HUES48 (cell line): ENCODE measurements around the gene CGNL1.

Experiments
- H3K27ac ChIP-seq: one replicate; pipeline ENCODE4 v1.7.0; 2013; ENCODE audit warnings: low read depth, low read length, inconsistent platforms
- H3K27me3 ChIP-seq: 2 replicates; pipeline ENCODE4 v1.6.1; 2013; ENCODE audit warnings: mild to moderate bottlenecking, low read length; ENCODE audit not compliant: control insufficient read depth, insufficient read depth
- H3K36me3 ChIP-seq: 2 replicates; pipeline ENCODE4 v1.6.1; 2013; ENCODE audit warnings: low read length; ENCODE audit not compliant: control insufficient read depth, insufficient read depth
- H3K4me1 ChIP-seq: 2 replicates; pipeline ENCODE4 v1.6.1; 2013; ENCODE audit warnings: mild to moderate bottlenecking, low read length; ENCODE audit not compliant: control insufficient read depth, insufficient read depth
- H3K4me3 ChIP-seq: 2 replicates; pipeline ENCODE4 v1.5.1; 2013; ENCODE audit warnings: mild to moderate bottlenecking, low read depth, low read length
- H3K9ac ChIP-seq: 2 replicates; pipeline ENCODE4 v1.6.1; 2013; ENCODE audit warnings: mild to moderate bottlenecking, low read depth, low read length, moderate library complexity
- H3K9me3 ChIP-seq: 2 replicates; pipeline ENCODE4 v1.6.1; 2013; ENCODE audit warnings: low read length; ENCODE audit not compliant: control insufficient read depth, insufficient read depth

CGNL1 gene

DNA sequence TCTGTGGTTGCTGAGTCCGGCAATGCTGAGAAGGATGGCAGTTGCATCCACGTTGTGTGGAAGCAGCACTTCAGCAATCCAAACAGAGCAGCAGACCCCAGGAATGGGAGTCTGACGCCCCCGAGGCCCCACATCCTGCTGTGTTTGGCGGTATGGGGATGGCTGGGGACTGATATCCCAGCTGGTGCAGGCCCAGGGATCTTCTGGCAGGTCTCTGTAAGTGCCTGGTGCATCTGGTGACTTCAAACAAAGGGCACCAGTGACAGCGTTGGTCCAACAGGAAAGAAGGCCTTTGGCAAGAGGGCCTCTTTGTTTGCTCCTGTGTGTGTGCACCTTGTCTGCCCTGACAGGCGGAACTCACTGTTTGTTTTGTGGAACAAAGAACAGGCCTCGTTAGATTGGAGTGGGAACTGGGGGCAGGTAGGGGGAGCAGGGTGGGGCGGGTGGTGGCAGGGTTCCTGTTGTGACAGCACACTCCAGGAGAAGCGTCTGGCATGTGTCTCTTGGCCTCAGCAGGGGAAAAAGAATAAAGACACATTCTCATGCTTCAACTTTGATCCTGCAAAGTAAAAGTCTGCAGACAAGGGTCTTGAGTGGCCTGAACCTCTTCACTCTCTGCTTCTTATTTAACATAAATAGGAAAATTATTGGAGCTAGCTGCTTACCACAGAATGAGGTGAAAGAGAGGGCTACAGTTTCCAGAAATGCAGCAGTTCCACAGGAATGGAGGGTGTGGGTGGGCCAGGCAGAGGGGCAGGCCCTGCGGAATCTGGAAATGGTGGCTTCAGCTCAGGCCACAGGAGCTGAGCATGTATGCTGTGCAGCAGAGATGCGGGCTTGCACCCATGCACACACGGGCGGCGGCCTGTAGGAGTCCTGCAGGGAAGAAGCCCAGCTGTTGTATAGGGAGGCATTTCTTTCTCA, 120.9 kb downstream of the CGNL1 start:
- Histone ChIP-seq H3K27me3 (no peaks in the 10 kb centered on the region), H3K4me1 (no peaks in the 10 kb centered on the region), H3K9me3 (no peaks in the 10 kb centered on the region), H3K27ac (peak overlapping the region; percentile 61), H3K4me3 (no peak overlapping the region), H3K9ac (no peak overlapping the region), H3K36me3 (peaks cover 6% of the 10 kb centered on the region; the same call in 1 of the 2 replicates)

DNA sequence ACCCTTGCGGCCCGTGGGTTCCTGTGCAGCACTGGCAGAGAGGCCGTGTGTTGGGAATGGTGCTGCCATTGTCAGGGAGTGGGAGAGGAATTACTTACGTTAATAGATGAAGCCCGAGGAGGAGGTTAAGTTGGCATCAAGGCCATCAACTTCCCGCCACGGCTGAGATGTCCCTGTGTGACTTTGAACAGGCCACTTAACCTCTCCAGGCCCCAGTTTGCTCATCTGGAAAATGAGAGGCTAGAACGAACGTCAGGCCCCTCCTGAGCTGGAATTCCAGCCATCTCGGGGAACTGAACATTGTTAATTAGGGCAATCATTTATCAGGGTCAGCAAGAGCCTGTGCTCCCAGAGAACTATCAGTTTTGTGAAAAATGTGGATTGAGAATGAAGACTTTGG, 124.0 kb downstream of the CGNL1 start:
- H3K36me3 ChIP-seq, result 0 out of 2 replicates have a peak, but pooled peaks cover 2% of the 10 kb centered on the region
- no peak overlapping the region for H3K4me3 ChIP-seq
- no peak overlapping the region for H3K9ac ChIP-seq
- no peaks in the 10 kb centered on the region for H3K27me3 ChIP-seq
- no peak overlapping the region for H3K27ac ChIP-seq
- no peaks in the 10 kb centered on the region for H3K9me3 ChIP-seq
- no peaks in the 10 kb centered on the region for H3K4me1 ChIP-seq

DNA sequence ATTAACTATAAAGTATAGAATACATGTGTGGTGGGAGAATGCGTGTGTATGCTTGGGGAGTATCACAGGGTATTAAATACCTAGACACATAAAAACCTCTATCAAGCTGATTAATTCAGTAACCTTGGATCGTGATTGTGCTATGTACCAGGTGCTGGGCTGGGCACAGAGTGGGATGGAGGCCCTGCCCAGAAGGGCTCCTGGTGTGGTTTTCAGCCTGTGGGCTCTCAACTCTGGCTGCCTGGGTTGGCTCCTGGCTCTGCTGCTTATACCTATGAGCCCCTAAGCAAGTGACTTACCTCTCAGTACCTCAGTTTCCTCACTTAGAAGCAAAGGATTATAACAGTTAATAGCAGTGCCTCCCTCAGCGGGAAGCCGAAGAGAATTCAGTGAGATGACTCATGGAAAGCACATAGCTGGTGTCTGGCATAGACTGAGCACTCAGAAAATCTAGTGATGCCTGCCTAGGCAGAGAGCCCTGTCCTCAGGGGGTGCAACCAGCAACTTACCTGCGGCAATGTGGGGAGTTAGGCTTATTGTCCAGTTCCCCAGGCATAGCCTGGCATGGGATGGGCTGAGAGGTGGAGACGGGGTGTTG, 124.8 kb downstream of the CGNL1 start:
- Histone ChIP-seq H3K4me3 (no peak overlapping the region), H3K27ac (no peak overlapping the region), H3K36me3 (no peaks in the 10 kb centered on the region), H3K4me1 (peaks cover 2% of the 10 kb centered on the region), H3K9me3 (no peaks in the 10 kb centered on the region), H3K9ac (no peak overlapping the region), H3K27me3 (no peaks in the 10 kb centered on the region)

DNA sequence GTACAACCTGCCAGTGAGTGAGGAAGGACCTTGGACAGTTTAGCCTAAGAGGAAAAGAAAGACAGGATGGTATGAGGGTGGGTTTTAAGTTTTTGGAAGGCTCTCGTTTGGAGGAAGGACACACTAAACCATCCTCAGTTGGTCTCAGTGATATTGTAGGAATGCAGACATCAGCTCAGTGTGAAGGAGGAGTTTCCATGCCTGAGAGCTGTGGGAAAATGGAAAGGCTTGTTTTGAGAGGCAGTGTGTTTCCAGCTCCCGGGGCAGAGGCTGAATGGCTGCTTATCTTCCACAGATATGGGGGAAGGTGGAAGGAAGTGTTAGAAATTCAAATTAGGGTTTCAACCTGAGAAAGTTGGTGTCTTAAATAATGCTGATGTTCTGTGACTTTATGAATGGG, 125.8 kb downstream of the CGNL1 start:
- H3K27me3 ChIP-seq, result no peaks in the 10 kb centered on the region
- no peaks in the 10 kb centered on the region for H3K9me3 ChIP-seq
- H3K9ac ChIP-seq, result no peak overlapping the region
- H3K4me3 ChIP-seq, result no peak overlapping the region
- H3K36me3 ChIP-seq, result no peaks in the 10 kb centered on the region
- H3K4me1 ChIP-seq, result peaks cover 5% of the 10 kb centered on the region
- H3K27ac ChIP-seq, result peak overlapping the region; percentile 26

DNA sequence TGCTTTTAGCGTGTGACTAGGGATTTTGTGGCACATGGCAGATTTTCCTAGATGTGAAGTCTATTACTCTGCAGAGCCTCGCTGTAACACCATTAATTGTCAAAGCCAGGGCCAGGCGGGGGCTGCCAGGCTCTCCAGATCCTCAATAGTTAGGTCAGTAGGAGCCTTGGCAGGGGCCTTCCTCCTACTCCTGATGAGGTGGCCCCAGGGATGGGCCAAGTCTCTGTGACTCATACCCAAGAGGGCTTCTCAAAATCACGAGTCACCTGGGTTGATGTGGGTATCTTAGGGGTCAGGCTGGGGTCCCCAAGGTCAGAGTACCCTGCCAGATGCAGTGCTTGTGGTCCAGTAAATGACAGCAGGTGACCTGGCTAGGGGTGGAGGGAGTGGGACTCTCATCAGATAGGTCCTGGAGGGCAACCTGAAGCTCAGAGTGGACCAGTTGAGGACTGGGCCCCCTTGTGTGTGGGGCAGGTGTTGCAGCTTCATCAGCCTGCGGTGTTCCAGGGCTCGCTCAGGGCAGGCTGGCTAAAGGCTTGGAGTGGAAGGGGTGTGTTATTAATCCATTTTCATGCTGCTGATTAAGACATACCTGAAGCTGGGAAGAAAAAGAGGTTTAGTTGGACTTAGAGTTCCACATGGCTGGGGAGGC, 126.9 kb downstream of the CGNL1 start:
- H3K4me1 ChIP-seq, result peaks cover 5% of the 10 kb centered on the region
- no peaks in the 10 kb centered on the region for H3K27me3 ChIP-seq
- H3K27ac ChIP-seq, result no peak overlapping the region
- H3K9ac ChIP-seq, result no peak overlapping the region
- no peaks in the 10 kb centered on the region for H3K9me3 ChIP-seq
- H3K36me3 ChIP-seq, result no peaks in the 10 kb centered on the region
- no peak overlapping the region for H3K4me3 ChIP-seq

DNA sequence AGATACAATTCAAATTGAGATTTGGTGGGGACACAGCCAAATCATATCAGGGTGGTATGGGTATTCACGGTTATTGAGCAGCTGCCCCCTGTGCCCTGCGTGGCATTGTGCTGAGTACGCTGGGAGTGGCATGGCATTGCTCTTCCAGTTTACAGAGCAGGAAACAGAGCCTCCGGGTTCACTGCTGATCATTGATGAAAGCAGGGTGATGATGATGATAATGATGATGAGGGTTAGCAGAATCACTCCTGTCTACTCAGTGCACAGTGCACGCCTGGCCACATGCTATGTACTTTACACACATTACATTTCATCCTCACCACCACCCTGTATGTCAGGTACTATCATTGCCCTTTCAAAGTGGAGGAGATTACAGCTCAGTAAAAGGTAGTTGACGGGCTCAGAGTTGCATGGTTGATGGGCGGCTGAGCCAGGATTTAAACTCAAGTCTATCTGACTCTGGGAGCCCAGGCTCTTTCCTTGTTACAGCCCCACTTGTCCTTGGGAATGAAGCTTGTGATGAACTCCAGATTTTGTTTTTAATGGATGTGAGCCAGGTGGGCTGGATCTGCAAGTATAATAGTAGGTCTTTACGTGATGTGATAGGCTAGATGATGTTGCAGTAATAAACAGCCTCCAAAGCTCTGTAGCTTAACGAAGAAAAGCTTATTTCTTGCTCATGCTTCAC, 127.8 kb downstream of the CGNL1 start:
- no peak overlapping the region for H3K4me3 ChIP-seq
- no peaks in the 10 kb centered on the region for H3K27me3 ChIP-seq
- no peaks in the 10 kb centered on the region for H3K9me3 ChIP-seq
- no peak overlapping the region for H3K27ac ChIP-seq
- no peaks in the 10 kb centered on the region for H3K36me3 ChIP-seq
- peaks cover 7% of the 10 kb centered on the region for H3K4me1 ChIP-seq
- H3K9ac ChIP-seq, result no peak overlapping the region

DNA sequence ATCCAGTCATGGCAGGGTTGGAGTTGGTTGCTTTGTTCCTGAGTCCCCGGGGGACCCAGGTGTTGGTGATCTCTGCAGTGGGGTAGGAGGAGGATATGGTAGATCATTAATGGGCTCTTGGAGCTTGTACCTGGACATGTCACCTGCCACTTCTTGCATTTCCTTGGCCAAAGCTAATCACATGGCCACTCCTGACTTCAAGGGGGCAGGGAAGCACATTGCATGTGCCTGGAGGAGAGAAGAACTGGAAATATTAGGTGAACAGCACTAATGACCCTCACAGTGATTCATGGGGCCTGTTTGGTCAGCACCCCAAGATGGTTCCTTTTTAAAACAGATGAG, 128.3 kb downstream of the CGNL1 start:
- peaks cover 12% of the 10 kb centered on the region for H3K4me1 ChIP-seq
- H3K9me3 ChIP-seq, result no peaks in the 10 kb centered on the region
- no peak overlapping the region for H3K9ac ChIP-seq

DNA sequence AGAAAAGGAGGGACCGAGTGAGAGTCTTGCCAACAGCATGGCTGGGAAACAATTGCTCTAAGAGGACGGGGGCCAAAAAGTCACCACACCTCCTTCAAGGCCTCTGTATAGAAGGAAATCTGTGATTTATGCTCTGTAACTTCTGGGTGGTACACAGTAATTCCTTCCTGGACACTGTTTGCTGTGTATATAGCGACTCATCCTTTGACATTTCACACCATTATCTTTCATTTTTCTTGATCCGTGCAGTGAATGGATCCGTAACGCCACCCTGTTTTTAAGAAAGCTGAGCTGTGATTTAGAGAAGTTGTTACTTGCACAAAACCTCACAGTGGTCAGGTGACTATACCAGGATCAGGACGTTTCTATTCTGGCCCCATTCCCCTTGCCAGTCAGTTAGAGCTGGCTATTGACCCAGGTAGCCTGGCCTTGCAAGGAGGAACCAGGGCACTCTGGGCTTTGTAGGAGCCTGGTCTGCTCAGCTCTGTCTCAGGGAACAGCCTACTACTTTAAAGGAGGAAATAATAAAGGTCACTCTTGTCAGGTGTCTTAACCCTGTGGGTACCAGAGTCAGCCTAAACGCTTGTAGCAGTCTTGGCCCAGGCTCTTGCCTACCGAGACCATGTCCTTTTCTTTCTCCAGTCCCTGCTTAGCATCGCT, 128.9 kb downstream of the CGNL1 start:
- Histone ChIP-seq H3K27me3 (no peaks in the 10 kb centered on the region), H3K9ac (no peak overlapping the region), H3K4me3 (no peak overlapping the region), H3K9me3 (no peaks in the 10 kb centered on the region), H3K4me1 (peaks cover 12% of the 10 kb centered on the region), H3K36me3 (no peaks in the 10 kb centered on the region), H3K27ac (peak overlapping the region; percentile 14)

More for the DNA sequence above, 128.3 kb downstream of the CGNL1 start:
- Histone ChIP-seq H3K36me3 (no peaks in the 10 kb centered on the region), H3K4me3 (no peak overlapping the region), H3K27me3 (no peaks in the 10 kb centered on the region), H3K27ac (no peak overlapping the region)

DNA sequence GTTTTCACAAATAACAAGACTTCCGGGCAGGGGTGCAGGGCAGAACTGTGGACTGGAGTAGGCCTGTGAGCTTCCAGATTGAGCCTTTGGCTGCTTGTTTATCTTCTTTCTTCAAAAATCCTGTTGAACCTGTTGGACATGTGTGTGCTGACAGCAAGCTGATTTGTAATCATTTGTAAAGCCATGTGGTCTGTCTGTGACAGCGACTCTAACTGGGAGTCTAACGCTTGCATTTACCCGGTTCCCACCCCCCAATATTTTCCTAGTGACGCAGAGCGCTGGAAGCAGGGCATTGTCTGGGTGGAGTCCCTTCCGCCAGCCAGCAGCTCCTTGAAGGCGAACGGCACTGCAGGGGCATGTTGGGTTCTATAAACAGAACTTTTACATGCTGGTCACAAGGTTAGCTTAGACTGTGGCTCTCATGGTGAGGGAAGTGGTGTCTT, 129.7 kb downstream of the CGNL1 start:
- H3K4me1 ChIP-seq, result peaks cover 12% of the 10 kb centered on the region
- H3K4me3 ChIP-seq, result no peak overlapping the region
- H3K9me3 ChIP-seq, result no peaks in the 10 kb centered on the region
- peak overlapping the region; percentile 23 for H3K27ac ChIP-seq
- H3K27me3 ChIP-seq, result no peaks in the 10 kb centered on the region
- H3K36me3 ChIP-seq, result no peaks in the 10 kb centered on the region
- no peak overlapping the region for H3K9ac ChIP-seq

DNA sequence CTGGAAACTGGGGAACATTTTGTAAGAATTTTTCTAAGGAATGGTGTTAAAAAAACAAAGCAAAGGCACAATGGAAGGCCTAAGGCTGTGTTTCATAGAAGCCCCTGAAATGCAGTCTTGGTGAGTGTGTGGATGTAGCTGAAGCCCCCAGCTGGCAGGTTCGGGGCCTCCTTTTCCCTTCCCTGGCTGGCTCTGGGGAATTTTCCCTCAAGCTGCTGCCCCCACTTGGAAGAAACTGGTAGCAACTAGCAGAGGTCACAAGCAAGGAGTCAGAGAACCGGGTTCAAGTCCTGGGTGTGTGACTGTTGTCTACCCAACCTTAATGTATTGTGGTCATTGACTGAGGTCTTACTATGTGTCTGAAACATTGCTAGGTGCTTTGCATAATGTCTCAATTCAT, 130.1 kb downstream of the CGNL1 start:
- peak overlapping the region; percentile 23 for H3K27ac ChIP-seq
- H3K4me3 ChIP-seq, result no peak overlapping the region
- peaks cover 12% of the 10 kb centered on the region for H3K4me1 ChIP-seq

More for the DNA sequence above, 130.1 kb downstream of the CGNL1 start:
- H3K9me3 ChIP-seq, result no peaks in the 10 kb centered on the region
- no peaks in the 10 kb centered on the region for H3K27me3 ChIP-seq
- no peak overlapping the region for H3K9ac ChIP-seq
- H3K36me3 ChIP-seq, result no peaks in the 10 kb centered on the region
